B cell (primary cell): ENCODE measurements around the gene TIAM2.

Source experiments
- CTCF ChIP-seq: fragments of 200-600 bp; IDR thresholded peaks from one replicate; pipeline ENCODE4 v1.8.0; 2022; ENCODE audit warnings: antibody characterized with exemption, mild to moderate bottlenecking
- EZH2 ChIP-seq: IDR thresholded peaks from 2 replicates; pipeline ENCODE4 v1.6.1; 2012; ENCODE audit warnings: borderline replicate concordance, low read depth, mild to moderate bottlenecking, moderate library complexity, low read length; ENCODE audit not compliant: insufficient read depth, poor library complexity, severe bottlenecking

GRCh38 chr6:155261111-155261900 is 266.2 kb downstream of the TIAM2 start:
- TF ChIP-seq EZH2 (no peak), CTCF (no peak)
